Measurements from ENCODE around the gene MFRP.

DNA sequence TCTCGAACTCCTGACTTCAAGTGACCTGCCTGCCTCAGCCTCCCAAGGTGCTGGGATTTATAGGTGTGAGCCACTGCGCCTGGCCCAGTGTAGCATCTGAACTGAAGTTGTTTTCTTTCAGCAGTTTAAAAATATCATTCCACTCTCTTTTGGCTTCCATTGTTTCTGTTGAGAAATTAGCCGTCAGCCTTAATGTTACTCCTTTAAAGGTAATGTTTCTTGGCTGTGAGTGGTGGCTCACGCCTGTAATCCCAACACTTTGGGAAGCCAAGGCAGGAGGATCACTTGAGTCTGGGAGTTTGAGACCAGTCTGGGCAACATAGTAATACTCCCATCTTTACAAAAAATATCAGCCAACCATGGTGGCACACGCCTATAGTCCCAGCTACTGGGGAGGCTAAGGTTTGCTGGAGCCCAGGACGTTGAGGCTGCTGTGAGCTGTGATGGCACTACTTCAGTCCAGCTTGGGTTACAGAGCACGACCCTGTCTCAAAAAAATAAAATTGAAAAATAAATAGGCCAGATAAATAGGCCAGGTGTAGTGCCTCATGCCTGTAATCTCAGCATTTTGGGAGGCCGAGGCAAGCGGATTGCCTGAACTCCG, 55.5 kb downstream of the MFRP start:
- TF ChIP-seq EZH2phosphoT487 (conservative IDR thresholded peaks at IDR 0.05; ENCODE audit: low read length) = no peak
- TF ChIP-seq, protein P1, sequence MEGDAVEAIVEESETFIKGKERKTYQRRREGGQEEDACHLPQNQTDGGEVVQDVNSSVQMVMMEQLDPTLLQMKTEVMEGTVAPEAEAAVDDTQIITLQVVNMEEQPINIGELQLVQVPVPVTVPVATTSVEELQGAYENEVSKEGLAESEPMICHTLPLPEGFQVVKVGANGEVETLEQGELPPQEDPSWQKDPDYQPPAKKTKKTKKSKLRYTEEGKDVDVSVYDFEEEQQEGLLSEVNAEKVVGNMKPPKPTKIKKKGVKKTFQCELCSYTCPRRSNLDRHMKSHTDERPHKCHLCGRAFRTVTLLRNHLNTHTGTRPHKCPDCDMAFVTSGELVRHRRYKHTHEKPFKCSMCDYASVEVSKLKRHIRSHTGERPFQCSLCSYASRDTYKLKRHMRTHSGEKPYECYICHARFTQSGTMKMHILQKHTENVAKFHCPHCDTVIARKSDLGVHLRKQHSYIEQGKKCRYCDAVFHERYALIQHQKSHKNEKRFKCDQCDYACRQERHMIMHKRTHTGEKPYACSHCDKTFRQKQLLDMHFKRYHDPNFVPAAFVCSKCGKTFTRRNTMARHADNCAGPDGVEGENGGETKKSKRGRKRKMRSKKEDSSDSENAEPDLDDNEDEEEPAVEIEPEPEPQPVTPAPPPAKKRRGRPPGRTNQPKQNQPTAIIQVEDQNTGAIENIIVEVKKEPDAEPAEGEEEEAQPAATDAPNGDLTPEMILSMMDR (IDR thresholded peaks at IDR 0.05; ENCODE audit: insufficient read depth, low read length, poor library complexity, severe bottlenecking) = no peak
